BE2C (cell line): ENCODE results near the gene ZFP36.

ENCODE experiments used
- DNase-seq: peaks from one replicate; pipeline ENCODE4 v3.0.0-alpha.2; 2020
- H3K27me3 ChIP-seq: fragments of 250-450 bp; sonication (Bioruptor Pico); 2 replicates; pipeline ENCODE4 v1.5.1; 2020; ENCODE audit warnings: mild to moderate bottlenecking
- H3K36me3 ChIP-seq: fragments of 250-450 bp; sonication (Bioruptor Pico); 2 replicates; pipeline ENCODE4 v1.5.1; 2020; ENCODE audit warnings: mild to moderate bottlenecking
- H3K4me1 ChIP-seq: fragments of 250-450 bp; sonication (Bioruptor Pico); 2 replicates; pipeline ENCODE4 v1.5.1; 2020
- H3K4me3 ChIP-seq: 2 replicates; pipeline ENCODE4 v1.5.1; 2011; ENCODE audit warnings: low read depth, low read length
- H3K9me3 ChIP-seq: fragments of 250-450 bp; sonication (Bioruptor Pico); 2 replicates; pipeline ENCODE4 v1.5.1; 2020
- TF ChIP-seq, protein P1 (sequence below): IDR thresholded peaks from 2 replicates; pipeline ENCODE4 v1.5.1; 2012; ENCODE audit warnings: mild to moderate bottlenecking, low read depth, low read length

ZFP36 gene

DNA sequence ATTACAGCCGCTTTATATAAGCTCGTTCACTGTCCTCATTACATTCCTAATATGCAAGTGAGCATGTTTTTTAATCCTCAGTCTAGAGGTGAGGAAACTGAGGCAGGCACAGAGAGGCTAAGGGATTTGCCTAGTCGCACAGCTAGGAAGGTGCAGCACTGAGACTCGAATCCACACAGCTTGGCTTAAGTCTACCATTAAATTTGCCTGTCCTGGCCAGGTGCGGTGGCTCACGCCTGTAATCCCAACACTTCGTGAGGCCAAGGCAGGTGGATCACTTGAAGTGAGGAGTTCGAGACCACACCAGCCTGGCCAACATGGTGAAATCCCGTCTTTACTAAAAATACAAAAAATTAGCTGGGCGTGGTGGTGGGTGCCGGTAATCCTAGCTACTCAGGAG is 21.1 kb downstream of the ZFP36 start:
- Histone ChIP-seq H3K9me3 (no peaks in the 10 kb centered on the region), H3K36me3 (peaks cover 22% of the 10 kb centered on the region), H3K4me3 (no peak overlapping the region), H3K4me1 (no peaks in the 10 kb centered on the region), H3K27me3 (no peaks in the 10 kb centered on the region)
- no peak for DNase-seq
- TF ChIP-seq, protein P1, sequence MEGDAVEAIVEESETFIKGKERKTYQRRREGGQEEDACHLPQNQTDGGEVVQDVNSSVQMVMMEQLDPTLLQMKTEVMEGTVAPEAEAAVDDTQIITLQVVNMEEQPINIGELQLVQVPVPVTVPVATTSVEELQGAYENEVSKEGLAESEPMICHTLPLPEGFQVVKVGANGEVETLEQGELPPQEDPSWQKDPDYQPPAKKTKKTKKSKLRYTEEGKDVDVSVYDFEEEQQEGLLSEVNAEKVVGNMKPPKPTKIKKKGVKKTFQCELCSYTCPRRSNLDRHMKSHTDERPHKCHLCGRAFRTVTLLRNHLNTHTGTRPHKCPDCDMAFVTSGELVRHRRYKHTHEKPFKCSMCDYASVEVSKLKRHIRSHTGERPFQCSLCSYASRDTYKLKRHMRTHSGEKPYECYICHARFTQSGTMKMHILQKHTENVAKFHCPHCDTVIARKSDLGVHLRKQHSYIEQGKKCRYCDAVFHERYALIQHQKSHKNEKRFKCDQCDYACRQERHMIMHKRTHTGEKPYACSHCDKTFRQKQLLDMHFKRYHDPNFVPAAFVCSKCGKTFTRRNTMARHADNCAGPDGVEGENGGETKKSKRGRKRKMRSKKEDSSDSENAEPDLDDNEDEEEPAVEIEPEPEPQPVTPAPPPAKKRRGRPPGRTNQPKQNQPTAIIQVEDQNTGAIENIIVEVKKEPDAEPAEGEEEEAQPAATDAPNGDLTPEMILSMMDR: no peak

DNA sequence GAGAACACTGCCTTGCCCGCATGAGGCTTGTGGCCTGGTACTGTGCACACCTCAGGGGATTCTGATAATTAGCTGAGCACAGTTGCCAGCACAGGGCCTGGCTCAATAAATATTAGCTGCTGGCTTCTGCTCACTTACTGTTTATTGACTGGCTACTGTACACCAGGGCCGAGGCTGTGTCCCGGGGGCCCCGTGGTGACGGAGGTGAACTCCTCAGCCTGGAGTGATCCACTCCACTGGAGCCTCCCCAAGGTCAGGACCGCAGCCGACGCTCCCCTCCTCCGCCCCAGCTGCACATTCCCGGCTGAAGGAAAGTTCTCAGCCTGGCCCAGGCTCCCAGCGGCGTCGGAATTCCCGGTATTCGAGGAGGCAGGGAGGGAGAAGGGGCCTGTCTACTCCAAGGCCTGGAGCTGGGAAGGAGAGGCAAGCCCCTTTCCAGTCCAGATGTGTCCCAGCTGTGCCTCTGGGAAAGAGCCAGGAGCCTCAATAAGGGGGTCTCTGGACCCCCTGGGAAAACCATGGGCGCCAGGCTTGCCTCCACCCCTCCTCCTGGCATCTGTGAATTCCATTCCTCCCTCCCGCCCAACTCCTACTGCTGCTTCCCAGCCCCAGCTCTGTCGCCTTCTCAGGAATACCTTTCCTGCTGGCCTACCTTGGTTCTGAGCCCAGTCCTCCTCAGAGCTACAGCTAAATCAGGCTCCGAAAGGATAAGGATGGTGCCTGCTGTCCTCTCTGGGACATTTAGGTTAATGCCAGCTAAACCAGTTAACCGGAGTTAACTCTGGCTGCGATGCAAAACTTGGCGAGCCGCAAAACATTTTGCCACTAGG is 21.9 kb downstream of the ZFP36 start:
- TF ChIP-seq, protein P1: no peak
- Histone ChIP-seq H3K27me3 (no peaks in the 10 kb centered on the region), H3K36me3 (peaks cover 28% of the 10 kb centered on the region), H3K9me3 (no peaks in the 10 kb centered on the region), H3K4me1 (no peaks in the 10 kb centered on the region), H3K4me3 (no peak overlapping the region)
- no peak for DNase-seq

DNA sequence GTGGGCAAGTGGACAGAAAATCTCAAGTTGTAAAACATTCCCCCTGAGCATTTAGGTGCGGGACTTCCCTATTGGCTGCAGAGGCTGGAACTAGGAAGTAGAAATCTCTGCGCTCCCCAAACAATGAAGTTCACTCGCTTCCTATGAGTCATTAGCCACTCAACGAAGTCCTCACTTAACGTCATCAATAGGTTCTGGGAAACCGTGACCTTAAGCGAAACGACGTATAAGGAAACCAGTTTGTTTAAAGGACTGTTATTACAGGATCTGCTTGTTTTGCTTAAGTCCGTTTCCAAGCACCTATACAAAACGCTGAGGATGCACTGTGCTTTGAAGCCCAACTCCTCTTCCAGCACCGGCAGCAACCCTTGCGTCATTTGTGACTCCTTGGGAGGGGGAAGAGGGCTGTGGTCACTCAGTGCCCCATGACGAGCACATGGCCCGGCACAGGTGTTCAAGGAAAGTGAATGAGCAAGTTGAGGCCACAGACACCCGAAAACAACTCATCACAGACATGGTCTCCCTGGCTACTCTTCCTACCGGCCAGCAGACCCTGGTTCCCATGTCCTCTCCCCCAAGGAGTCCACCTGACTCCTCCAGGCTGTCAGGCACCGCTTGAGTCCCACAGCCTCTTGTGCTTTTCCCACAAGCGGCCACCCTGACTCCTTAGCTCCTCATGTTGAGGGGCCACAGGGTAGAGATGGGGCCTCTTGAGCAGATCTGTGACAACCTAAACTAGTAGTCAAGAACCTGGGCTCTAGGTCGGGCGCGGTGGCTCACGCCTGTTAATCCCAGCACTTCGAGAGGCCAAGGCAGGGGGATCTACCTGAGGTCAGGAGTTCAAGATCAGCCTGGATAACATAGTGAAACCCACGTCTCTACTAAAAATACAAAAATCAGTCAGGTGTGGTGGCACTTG is 24.3 kb downstream of the ZFP36 start:
- no peaks in the 10 kb centered on the region for H3K27me3 ChIP-seq
- peaks cover 3% of the 10 kb centered on the region; the same call in 1 of the 2 replicates for H3K4me1 ChIP-seq
- TF ChIP-seq, protein P1: no peak
- no peak overlapping the region for H3K4me3 ChIP-seq
- no peaks in the 10 kb centered on the region for H3K9me3 ChIP-seq
- H3K36me3 ChIP-seq: peaks cover 38% of the 10 kb centered on the region
- DNase-seq: no peak

DNA sequence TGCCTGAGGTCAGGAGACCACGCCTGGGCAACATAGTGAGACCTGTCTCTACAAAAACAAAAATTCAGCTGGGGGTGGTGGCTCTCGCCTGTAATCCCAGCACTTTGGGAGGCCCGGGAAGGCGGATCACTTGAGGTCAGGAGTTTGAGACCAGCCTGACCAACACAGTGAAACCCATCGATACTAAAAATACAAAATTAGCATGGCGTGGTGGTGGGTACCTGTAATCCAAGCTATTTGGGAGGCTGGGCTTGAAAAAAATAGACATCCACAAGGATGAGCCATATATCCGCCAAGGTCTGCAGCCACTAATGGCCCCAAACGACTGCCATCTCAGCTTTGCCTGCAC is 26.0 kb downstream of the ZFP36 start:
- Histone ChIP-seq H3K27me3 (no peaks in the 10 kb centered on the region), H3K4me3 (no peak overlapping the region), H3K36me3 (peaks cover 38% of the 10 kb centered on the region), H3K9me3 (no peaks in the 10 kb centered on the region), H3K4me1 (peaks cover 3% of the 10 kb centered on the region; the same call in 1 of the 2 replicates)
- TF ChIP-seq, protein P1: no peak
- DNase-seq: no peak

DNA sequence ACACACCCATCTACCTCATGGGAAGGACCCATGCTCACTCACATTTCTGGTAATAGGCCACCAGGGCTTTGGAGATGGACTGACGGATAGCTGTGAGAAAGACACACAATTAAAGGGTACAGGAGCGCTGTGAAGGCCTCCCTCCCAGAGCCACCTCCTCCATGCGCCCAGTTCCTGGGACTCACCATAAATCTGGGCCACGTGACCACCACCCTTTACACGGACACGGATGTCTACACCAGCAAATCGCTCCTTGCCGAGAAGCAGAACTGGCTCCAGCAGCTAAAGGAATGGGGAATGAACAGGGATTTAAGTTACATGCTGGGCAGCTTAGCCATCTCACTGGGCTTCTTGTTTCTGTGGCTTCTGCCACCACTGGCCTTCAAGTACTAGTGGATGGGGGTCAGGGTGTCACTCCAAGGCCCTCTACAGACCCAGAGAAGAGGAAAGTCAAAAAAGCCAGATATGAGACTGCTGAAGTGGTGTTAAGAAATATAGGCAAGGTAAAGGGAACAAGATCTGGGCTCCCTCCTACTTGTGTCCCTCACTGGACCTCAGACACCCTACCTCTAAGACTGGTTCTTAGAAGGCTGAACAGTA is 26.9 kb downstream of the ZFP36 start:
- peaks cover 3% of the 10 kb centered on the region; the same call in 1 of the 2 replicates for H3K4me1 ChIP-seq
- peaks cover 38% of the 10 kb centered on the region for H3K36me3 ChIP-seq
- H3K9me3 ChIP-seq: no peaks in the 10 kb centered on the region
- TF ChIP-seq, protein P1: no peak
- H3K27me3 ChIP-seq: no peaks in the 10 kb centered on the region
- DNase-seq: no peak
- H3K4me3 ChIP-seq: no peak overlapping the region
